CD4-positive, alpha-beta T cell treated with Interleukin-1 beta for 1 hour (primary cell): Measurements from ENCODE around the gene BOLL.
"Not testable (repeated sequence)": the region's sequence is repeated elsewhere in the genome, so short reads cannot be mapped to it uniquely, and the experiment has no call there.

Experiments
- DNase-seq, 2 donors: peaks; one replicate each; pipeline ENCODE4 v3.0.0-alpha.2; 2020 to 2022

The BOLL gene

DNA sequence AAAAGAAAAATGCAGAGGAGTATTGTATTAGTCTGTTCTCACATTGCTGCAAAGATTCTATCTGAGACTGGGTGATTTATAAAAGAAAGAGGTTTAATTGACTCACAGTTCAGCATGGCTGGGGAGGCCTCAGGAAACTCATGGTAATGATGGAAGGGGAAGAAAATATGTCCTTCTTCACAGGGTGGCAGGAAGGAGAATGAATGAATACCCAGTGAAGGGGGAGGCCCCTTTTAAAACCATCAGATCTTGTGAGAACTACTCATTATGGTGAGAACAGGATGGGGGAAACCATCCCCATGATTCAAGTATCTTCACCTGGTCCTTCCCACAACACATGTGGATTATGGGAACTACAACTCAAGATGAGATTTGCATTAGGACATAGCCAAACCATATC lies 10.2 kb upstream of the BOLL start:
- no peak for DNase-seq

DNA sequence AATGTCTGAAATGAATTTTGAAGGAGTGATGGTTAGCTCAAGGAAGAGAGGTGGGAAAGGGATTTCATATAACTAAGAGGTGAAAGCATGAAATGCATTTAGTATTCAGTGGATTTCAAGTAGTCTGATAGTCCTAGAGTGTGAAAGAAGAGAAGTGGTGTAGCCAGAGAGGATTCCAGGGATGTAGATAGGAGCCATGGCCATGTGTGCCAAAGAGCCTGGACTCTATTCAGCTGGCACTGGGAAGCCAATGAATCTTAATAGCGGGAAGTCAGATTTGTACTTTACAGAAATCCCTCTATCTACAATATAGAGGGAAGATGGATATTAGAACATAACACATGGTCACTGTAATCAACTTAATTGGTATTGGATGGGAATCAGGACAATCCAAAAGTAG lies 8.3 kb upstream of the BOLL start:
- DNase-seq: no peak

DNA sequence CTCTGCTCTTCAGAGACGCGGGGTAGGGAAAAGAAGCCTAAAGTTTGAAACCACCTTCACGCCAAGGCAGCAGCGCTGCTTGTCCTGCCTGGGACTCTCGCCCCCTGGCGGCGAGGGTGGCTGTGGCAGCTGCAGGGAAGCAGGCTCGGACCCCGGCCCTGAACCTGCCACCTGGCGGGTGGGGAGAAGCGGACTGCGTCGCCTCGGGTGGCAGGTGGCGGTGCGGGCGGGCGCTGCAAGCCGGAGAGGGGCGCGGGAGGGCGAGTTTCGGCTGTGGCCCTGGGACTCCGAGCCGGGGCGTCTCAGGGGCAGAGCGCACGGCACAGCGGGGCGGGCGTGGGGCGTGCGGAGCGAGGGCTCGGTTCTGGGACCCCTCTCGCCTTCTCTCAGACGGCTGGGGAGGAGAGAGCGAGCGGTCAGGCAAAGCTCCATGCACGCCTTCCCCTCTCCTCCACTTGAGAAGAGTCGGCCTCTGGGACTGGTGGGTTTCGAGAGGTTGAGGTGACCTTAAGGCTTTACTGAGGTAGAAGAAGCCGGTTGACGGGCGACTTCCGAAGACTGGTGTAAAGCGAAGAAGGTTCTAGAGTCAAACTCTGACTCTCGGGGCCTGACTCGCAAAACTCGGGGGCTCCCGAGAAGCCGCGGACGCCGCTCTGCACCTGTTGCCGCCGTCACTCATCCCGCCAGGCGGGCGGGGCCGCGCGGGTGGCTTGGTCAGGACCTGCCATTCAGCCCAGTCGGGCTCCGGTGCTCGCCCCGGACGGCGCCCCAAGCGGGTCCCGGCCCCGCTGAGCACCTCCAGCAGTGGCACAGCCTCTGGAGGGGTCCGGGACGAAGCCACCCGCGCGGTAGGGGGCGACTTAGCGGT lies 1.1 kb upstream of the BOLL start:
- DNase-seq: peak; percentile 58 to 61

DNA sequence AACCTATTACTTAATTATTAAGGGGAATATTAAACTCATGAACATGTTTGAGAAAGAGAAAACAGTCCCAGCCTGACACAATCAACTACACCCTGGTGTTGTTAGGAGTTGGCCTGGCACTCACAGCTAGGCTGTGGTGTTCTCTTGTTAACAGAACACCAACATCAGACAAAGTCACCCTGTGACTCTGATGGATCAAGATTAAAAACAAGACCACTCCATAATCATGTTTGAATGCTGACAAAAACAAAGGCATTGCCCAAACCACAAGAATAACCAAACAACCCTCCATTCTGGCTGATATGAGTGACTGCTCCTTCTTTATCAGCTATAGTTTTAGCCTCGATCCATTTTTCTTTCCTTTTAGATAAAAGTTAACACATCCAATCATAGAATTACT lies 3.0 kb downstream of the BOLL start:
- DNase-seq: no peak

DNA sequence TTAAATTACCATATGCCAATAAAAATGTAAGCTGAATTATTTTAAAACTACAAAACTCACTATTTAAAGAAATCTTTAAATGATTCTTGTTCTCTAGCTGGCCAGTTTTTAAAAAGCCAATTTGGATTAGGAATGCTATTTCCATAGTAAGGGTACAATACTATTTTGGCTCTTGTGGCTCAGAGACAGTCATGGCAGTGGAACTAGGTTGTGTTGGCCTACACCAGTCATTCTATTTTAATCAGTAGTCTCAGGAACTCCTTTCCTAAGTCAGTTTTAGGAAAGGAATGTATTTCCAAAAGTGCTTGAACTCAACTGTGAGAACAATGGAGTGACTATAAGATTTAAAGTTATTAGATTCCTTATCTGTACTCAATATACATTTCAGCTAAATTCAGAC lies 5.9 kb downstream of the BOLL start:
- no peak for DNase-seq

DNA sequence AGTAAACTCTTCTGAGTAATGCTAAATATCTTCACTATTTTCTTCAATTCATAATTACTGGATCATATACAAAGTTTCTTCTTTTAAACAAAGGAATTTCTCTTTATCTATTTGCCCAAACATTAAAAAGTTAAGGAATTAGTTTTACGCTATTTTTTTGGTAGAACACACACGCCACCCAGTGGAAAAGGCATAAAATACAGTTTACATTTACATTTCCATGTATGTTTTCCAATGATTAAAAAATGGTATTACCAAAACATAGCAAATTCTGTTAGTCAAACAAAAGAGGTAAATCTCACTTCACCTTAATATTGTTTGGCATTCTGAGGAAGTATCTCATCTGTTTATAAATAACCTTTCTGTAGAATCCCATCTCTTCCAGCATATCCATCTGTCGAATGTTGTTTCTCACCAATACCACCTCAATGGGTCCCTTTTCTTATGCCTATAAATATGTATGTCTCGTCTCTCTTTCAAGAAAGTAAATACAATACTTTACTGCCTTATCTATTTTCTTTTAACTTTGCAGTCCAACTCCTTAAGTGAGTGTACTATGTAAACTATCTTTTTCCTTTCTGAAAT lies 7.2 kb downstream of the BOLL start:
- peak in 1 of 2 donors; percentile 48 for DNase-seq

DNA sequence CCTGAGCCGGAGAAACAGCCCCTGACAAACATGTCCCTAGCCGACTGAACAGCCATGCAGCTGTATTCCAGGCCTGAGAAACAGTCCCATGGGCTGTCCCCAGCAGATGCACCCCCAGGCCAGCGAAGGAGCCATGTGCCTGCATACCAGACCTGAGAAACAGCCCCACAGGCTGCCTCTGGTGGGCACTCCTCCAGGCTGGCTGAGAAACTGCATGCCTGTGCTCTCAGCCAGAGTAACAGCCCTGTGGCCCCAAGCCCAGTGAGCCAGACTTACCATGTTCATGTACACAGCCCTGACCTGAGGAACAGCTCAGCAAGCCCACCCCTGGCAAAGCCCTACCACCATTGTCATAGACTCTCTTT lies 24.8 kb downstream of the BOLL start:
- DNase-seq: no peak

DNA sequence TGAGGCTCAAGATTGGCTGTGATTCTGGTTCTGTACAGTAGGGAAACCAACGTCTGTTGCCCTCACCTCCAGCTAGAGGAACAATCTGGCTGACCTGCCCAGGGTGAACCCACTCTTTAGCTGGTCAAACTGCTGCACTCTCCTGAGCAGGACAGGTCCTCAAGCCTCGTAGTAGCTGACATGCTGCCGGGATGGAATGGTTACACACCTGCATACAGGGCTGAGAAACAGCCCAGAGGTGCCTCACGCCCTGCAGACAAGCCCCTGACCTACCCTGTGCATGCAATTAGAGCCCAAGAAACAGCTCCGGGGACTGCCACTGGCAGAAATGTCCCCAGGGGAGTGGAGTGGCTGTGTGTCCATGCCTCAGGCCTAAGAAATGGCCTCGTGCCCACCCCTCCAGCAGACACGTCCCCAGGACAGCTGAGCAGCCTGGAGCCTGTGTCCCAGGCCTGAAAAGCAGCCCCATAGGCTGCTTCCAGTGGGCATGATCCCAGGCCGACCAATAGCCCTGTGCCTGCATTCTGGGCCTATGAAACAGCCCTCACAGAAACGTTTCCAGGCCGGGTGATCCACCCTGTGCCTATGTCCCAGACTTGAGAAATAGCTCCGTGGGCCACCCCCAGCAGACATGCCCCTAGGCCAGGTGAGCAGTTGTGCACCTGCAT lies 25.4 kb downstream of the BOLL start:
- DNase-seq: no peak

DNA sequence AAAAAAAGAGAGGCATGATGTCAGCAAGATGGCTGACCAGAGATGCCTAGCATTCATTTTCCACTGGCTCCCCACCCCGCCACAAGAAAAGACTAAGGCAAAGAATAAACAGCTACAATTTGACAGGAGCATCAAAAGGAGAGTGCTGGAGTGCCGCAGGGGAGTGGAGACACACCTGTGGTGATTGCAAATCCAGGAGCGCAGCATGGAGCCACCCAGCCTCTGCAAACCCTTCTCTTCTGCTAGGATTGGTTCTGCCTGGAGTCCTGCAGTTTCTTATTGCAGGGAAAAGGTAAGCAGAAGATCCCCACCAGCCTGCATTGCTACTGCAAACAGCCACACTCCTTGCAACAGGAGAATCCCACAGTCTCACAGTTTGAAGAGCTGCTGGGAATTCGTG lies 26.1 kb downstream of the BOLL start:
- DNase-seq: no peak

DNA sequence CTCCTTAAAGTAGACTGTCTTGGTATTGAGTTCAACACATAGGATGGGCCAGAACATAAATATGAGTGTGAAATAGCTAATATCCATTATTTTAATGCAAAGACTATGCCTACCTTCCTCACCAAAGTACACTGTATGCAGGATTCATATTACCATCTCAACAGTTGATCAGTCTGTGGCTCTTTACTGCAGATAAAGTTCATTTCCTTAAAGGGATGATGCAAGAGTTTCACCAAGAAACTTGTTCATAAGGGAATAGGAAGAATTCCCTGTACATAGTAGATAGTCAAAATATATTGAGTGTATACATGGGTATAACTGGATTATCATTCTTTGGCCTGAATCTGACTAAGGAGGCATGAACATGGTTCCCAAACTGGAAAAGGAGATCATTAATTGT lies 44.9 kb downstream of the BOLL start:
- no peak for DNase-seq

DNA sequence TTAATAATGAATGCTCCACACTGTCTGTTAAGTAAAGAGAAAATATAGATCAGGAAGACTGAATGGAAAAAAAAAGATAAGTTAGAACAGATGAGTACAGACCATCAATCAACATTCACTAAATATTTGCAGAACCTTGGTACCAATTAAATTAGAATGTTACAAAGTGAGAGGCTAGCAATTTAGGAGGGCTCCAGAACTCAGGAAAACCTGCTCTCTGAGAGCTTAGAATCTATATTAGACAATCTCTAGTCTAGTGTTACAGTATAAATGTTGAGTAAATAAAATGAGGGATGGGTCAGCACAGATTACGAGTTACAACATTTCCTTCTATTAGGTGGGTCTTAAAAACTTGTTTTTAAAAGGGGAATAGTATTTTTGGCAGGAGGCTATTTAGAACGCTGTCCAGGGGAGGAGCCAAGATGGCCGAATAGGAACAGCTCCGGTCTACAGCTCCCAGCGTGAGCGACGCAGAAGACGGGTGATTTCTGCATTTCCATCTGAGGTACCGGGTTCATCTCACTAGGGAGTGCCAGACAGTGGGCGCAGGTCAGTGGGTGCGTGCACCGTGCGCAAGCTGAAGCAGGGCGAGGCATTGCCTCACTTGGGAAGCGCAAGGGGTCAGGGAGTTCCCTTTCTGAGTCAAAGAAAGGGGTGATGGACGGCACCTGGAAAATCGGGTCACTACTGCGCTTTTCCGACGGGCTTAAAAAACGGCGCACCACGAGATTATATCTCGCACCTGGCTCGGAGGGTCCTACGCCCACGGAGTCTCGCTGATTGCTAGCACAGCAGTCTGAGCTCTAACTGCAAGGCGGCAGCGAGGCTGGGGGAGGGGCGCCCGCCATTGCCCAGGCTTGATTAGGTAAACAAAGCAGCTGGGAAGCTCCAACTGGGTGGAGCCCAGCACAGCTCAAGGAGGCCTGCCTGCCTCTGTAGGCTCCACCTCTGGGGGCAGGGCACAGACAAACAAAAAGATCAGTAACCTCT lies 56.3 kb downstream of the BOLL start:
- not testable (repeated sequence) for DNase-seq

DNA sequence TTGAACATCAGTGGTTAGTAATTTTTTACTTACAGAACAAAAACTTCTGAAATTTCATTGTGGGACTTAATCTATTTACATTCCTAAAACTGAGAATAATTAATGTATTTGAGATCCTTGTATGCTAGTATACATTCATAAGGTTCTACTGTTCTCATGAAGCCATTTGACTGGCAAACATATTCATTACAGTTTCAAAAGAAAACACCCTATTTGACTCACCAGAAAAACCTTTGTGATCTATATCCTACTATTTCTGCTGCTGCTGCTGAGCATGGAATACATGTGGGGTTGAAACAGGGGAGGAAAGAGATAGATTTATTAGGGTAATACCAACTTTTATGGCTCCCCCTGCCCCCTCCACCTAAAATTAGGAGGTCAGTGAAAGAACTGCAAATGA lies 58.1 kb downstream of the BOLL start:
- no peak for DNase-seq

DNA sequence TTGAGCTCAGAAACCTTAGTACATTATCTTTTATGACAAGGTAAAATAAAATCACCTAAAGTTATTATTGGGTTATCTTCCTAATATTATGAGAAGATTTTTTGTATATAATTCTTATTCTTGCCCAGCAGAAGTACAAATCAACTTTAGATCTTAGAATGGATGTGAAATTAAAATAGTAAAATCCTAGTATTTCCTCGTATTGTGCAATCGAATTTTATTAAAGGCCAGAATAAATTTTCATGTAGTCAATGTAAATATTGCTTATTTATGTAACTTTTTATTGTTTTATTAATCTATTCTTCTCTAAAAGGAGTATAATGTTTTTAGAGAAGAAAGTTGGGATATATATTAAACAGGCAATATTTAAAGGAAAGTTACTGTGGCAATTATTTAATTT lies 67.3 kb downstream of the BOLL start:
- DNase-seq: no peak

DNA sequence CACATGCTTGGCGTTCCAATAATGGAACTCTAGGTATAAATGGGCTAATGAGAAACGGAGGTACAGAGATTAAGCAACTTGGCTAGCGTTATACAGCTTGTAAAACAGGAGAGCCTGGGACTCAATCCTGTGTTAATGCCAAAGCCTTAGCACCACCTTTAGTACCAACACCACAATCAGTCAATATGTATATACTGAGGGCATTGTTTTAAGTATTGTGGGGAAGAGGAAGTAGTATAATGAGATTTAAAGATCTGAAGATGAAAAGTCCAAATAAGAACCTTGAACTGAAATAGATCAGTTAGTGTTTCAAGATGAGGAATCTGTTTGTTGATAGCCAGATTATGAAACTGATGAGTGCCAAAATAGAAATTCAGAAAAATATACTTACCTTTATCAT lies 71.8 kb downstream of the BOLL start:
- no peak for DNase-seq

DNA sequence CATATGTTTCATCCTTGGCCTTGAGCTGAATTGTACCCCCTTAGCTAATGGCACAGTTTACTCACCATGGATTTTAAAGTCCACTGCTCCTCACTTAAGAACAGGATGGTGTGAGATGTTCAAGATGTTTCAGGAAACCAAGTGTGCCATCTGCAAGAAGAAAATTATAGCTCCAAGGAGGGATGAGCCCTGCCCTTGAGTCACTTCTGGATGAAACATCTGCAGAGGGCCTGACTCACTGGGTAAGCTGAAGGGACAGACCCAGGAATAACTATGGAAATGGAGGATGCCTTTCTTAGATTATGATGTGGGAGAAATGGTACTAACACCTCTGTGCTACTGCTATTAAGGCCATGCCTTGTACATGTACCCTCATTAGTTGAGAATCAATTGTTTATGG lies 73.5 kb downstream of the BOLL start:
- no peak for DNase-seq

DNA sequence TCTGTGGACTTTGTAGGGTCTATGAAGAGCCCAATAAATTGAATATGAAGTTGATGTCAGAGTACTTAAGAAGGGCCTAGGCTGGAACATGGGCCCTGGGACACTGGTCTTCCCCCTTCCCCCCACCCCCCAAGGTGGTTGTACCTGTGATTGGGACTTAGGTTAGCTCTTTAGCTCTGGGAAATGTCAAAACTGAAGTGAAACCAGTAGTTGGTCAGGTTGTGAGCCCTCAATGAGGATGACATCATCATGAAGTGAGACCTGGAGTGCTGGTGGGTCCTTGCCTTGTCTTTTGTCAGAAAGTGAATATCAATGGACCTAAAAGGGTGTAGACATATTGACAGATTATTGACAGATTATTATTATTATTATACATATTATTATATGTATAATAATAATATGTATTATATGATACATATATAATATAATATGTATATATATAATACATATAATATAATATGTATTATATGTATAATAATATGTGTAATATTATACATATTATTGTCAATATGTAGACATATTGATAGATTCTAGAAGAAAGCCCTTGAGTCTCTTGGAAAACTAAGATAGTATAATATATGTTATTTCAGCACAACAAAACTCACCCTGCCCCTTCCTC lies 74.6 kb downstream of the BOLL start:
- no peak for DNase-seq

DNA sequence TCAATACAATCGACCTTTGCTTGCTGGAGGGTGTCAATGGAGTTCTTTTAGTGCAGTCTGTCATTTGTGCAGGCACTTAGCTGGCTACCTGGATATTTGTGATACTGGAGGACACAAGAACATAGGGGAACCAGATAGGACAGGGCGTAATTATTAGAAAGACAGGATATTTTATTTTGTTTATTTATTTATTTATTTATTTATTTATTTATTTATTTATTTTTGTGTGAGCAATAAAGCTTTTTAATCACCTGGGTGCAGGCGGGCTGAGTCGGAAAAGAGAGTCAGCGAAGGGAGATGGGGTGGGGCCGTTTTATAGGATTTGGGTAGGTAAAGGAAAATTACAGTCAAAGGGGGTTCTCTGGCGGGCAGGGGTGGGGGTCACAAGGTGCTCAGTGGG lies 76.0 kb downstream of the BOLL start:
- DNase-seq: not testable (repeated sequence)

DNA sequence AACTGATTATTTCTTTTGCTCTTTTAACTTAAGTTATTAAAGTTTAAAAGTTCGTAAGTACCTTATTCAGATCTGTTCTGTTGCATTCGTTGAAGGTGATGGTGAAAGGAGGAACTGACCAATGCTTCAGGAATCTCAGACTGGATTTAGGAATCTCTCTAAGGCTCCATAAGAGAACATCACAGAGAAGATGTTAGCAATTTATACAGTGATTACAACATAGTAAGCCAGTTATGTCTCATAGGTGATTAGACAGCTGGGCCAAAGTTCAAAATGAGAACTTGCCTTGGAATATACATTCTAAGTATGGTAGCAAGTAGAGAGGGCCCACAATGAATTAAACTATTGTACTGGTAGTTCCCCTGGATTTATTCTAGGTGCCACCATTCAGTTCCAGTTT lies 76.8 kb downstream of the BOLL start:
- no peak for DNase-seq

DNA sequence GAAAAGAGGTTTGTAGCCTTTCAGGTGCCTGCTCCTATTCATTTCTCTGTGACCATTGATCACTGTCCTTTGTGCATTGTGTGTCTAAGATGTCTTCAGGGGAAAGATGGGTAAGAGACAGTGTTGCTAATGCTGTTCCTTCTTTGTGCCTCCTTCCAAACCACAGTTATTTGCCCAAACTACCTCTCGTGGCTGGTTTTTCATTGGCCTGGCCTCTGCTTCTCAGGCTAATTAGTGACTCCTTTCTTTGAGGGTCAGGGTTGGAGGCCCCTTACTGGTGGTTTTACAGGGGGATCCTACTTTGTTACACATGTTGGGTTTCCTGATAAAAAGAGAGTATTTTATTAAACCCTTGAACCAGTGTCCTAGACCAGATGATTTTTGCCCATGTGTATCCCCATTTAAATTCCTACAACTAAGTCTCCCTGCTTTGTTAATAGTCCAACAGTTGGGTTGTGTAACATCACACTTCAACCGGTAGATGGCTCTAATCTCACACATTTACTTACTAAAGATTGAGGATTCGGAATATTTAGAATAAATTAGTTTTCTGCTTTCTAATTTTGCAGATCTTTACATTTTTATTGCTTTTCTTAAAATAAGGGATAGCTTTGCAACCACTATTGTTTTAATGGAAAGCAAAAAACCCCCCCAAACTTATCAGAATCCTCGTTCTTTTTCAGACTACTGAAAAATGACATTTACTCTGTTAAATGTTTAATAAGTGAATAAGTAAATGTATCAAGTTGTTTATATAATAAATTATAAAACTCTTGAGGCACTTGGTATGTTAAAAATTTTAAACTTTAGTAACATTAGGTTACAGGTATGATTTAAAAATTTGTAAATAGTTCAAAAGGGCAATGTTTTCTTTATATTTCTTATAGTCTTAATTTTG lies 77.6 kb downstream of the BOLL start:
- DNase-seq: peak in 1 of 2 donors; percentile 41

DNA sequence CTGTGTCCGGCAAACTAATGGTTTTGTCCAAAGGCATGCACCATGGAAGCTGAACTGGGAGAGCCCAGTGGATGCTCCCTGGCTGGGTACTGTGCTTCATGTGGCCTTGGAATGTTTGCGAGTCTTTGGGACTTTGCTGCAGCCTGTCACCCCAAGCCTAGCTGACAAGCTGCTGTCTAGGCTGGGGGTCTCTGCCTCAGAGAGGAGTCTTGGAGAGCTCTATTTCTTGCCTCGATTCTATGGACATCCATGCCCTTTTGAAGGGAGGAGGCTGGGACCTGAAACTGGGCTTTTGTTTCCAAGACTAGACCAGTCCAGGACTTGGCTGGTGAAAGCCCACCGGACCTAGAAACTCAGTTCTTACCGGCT lies 78.3 kb downstream of the BOLL start:
- DNase-seq: no peak
